H1 (cell line): ENCODE measurements around the gene PPARA. TPM values are rescaled to one million over a fixed set of nuclear protein-coding genes. Genes with fewer than 3 reads are reported as not detected.
A peak's percentile ranks its signal among the peaks of the same experiment; 100 is the strongest.

ENCODE experiments used
- CTCF ChIA-PET: fragments of 300-600 bp; sonication (Branson Sonifier 250); formaldehyde crosslinking; loops from one replicate; lab custom pipeline; 2021; ENCODE audit not compliant: partially characterized antibody; lab: Charles Lee
- POLR2A ChIA-PET: fragments of 300-600 bp; sonication (Branson Sonifier 250); formaldehyde crosslinking; loops from one replicate; lab custom pipeline; 2021; ENCODE audit warnings: inconsistent platforms; ENCODE audit not compliant: partially characterized antibody; lab: Charles Lee
- DNase-seq, 2 experiments: peaks; one replicate each; pipeline versions ENCODE4 v3.0.0 to v3.0.0-alpha.2; 2010 to 2022; ENCODE audit warnings: low spot score in 2 of 2, low read depth in 1 of 2, mixed read lengths in 1 of 2
- FAIRE-seq: peaks from 2 replicates; lab custom pipeline; 2011; peaks lifted over from hg19 to GRCh38; lab: Jason Lieb, UNC
- H2AFZ ChIP-seq: 2 replicates; pipeline ENCODE4 v1.8.1; 2012; ENCODE audit warnings: low read length, inconsistent platforms
- H2AK5ac ChIP-seq: 2 replicates; pipeline ENCODE4 v1.6.1; 2013; ENCODE audit warnings: low read depth, low read length
- H2BK120ac ChIP-seq: replicated peaks from 2 replicates; pipeline ENCODE3; 2013; ENCODE audit warnings: low read depth, low read length, inconsistent platforms
- H2BK12ac ChIP-seq: 2 replicates; pipeline ENCODE4 v1.6.1; 2013; ENCODE audit warnings: low read depth, low read length
- H2BK15ac ChIP-seq: 2 replicates; pipeline ENCODE4 v1.6.1; 2013; ENCODE audit warnings: low read length
- H2BK20ac ChIP-seq: 2 replicates; pipeline ENCODE4 v1.6.1; 2013; ENCODE audit warnings: low read length
- H2BK5ac ChIP-seq: 2 replicates; pipeline ENCODE4 v1.6.1; 2013; ENCODE audit warnings: low read depth, low read length
- H3K14ac ChIP-seq: 2 replicates; pipeline ENCODE4 v1.6.1; 2013; ENCODE audit warnings: inconsistent platforms; ENCODE audit not compliant: insufficient read length
- H3K18ac ChIP-seq: 2 replicates; pipeline ENCODE4 v1.6.1; 2013; ENCODE audit warnings: low read length; ENCODE audit errors: extremely low read depth
- H3K23ac ChIP-seq: 2 replicates; pipeline ENCODE4 v1.6.1; 2013; ENCODE audit warnings: inconsistent platforms; ENCODE audit not compliant: insufficient read length
- H3K23me2 ChIP-seq: 2 replicates; pipeline ENCODE4 v1.6.1; 2013; ENCODE audit warnings: low read depth, low read length
- H3K27ac ChIP-seq: 2 replicates; pipeline ENCODE4 v1.6.1; 2011; ENCODE audit warnings: low read depth, low read length, inconsistent platforms
- H3K27me3 ChIP-seq, 4 experiments: replicated peaks in 1 of 4; 1 replicate in 1 of 4; 2 replicates in 3 of 4; pipeline versions ENCODE4 v1.6.1 to v1.8.1; 2011 to 2013; ENCODE audit warnings: low read length in 3 of 4, mild to moderate bottlenecking in 3 of 4, inconsistent platforms in 2 of 4, mixed read lengths in 2 of 4, moderate library complexity in 1 of 4; ENCODE audit not compliant: control insufficient read depth in 3 of 4, insufficient read depth in 3 of 4; ENCODE audit errors: extremely low read depth in 1 of 4
- H3K36me3 ChIP-seq, 4 experiments: 2 replicates each; pipeline versions ENCODE4 v1.6.1 to v1.8.1; 2011 to 2013; ENCODE audit warnings: mild to moderate bottlenecking in 4 of 4, low read length in 3 of 4, moderate library complexity in 2 of 4, control low read depth in 1 of 4, inconsistent platforms in 1 of 4; ENCODE audit not compliant: insufficient read depth in 4 of 4, control insufficient read depth in 2 of 4
- H3K4ac ChIP-seq: replicated peaks from 2 replicates; pipeline ENCODE3; 2013; ENCODE audit warnings: low read length, low read depth, mixed read lengths, inconsistent platforms; ENCODE audit not compliant: insufficient read length
- H3K4me1 ChIP-seq, 4 experiments: replicated peaks in 1 of 4; 1 replicate in 1 of 4; 2 replicates in 3 of 4; pipeline versions ENCODE4 v1.6.1 to v1.8.1; 2011 to 2013; ENCODE audit warnings: low read length in 3 of 4, inconsistent platforms in 2 of 4, mixed read lengths in 1 of 4; ENCODE audit not compliant: insufficient read depth in 4 of 4, control insufficient read depth in 3 of 4
- H3K4me2 ChIP-seq, 2 experiments: 2 replicates each; pipeline versions ENCODE4 v1.6.1 to v1.8.1; 2011 to 2013; ENCODE audit warnings: low read depth in 2 of 2, low read length in 2 of 2, control low read depth in 1 of 2, inconsistent platforms in 1 of 2, mild to moderate bottlenecking in 1 of 2; ENCODE audit not compliant: insufficient read depth in 1 of 2
- H3K4me3 ChIP-seq, 4 experiments: fragments of 200-600, 300-600 bp in 1 of 4; sonication (generic), shearing (Covaris generic), sonication (Bioruptor Twin) in 1 of 4; 2 replicates each; pipeline versions ENCODE4 v1.5.1 to v1.8.1; 2011 to 2016; ENCODE audit warnings: low read length in 4 of 4, low read depth in 3 of 4, control low read depth in 2 of 4, inconsistent platforms in 2 of 4, mild to moderate bottlenecking in 2 of 4, mixed read lengths in 1 of 4, moderate library complexity in 1 of 4; ENCODE audit not compliant: insufficient read depth in 2 of 4; ENCODE audit errors: extremely low read depth in 1 of 4
- H3K56ac ChIP-seq: replicated peaks from 2 replicates; pipeline ENCODE3; 2013; ENCODE audit warnings: low read depth, mild to moderate bottlenecking, mixed read lengths, low read length, inconsistent platforms; ENCODE audit not compliant: insufficient read length
- H3K79me1 ChIP-seq: 2 replicates; pipeline ENCODE4 v1.6.1; 2013; ENCODE audit warnings: low read depth, low read length, control low read depth
- H3K79me2 ChIP-seq, 2 experiments: 2 replicates each; pipeline versions ENCODE4 v1.6.1 to v1.8.1; 2012 to 2013; ENCODE audit warnings: low read length in 2 of 2, mild to moderate bottlenecking in 2 of 2, inconsistent platforms in 1 of 2; ENCODE audit not compliant: insufficient read depth in 2 of 2, control insufficient read depth in 1 of 2
- H3K9ac ChIP-seq, 4 experiments: replicated peaks in 1 of 4; 1 replicate in 1 of 4; 2 replicates in 3 of 4; pipeline versions ENCODE4 v1.6.1 to v1.8.1; 2011 to 2013; ENCODE audit warnings: low read depth in 3 of 4, low read length in 3 of 4, control low read depth in 2 of 4, mild to moderate bottlenecking in 2 of 4, moderate library complexity in 2 of 4, inconsistent platforms in 1 of 4; ENCODE audit errors: extremely low read depth in 1 of 4
- H3K9me3 ChIP-seq, 2 experiments: 2 replicates each; pipeline versions ENCODE4 v1.6.1 to v1.8.1; 2012 to 2013; ENCODE audit warnings: mild to moderate bottlenecking in 2 of 2, moderate library complexity in 2 of 2, control low read depth in 1 of 2, inconsistent platforms in 1 of 2, low read depth in 1 of 2, low read length in 1 of 2, mixed read lengths in 1 of 2; ENCODE audit not compliant: insufficient read depth in 2 of 2
- H4K20me1 ChIP-seq, 2 experiments: replicated peaks in 1 of 2; 2 replicates each; pipeline versions ENCODE3 to v1.8.1; 2011 to 2013; ENCODE audit warnings: inconsistent platforms in 2 of 2, low read length in 2 of 2, mild to moderate bottlenecking in 1 of 2; ENCODE audit not compliant: insufficient read depth in 2 of 2, control insufficient read depth in 1 of 2
- H4K5ac ChIP-seq: 2 replicates; pipeline ENCODE4 v1.6.1; 2013; ENCODE audit warnings: low read length, low read depth, mixed read lengths, inconsistent platforms; ENCODE audit not compliant: insufficient read length
- H4K8ac ChIP-seq: 2 replicates; pipeline ENCODE4 v1.8.0; 2013; ENCODE audit warnings: mild to moderate bottlenecking, moderate library complexity, low read length, inconsistent platforms; ENCODE audit not compliant: insufficient read depth; ENCODE audit errors: extremely low read depth
- H4K91ac ChIP-seq: replicated peaks from 2 replicates; pipeline ENCODE3; 2013; ENCODE audit warnings: low read length, mixed read lengths, inconsistent platforms; ENCODE audit not compliant: insufficient read length
- WGBS, 2 experiments: shearing (Covaris generic) in 1 of 2; methylation state at CpG; one replicate each; pipeline versions ENCODE4 v1.1.6 to v1.1.7; 2013 to 2015; ENCODE audit warnings: low lambda C conversion rate in 2 of 2, mixed read lengths in 2 of 2, inconsistent platforms in 1 of 2, low coverage in 1 of 2, missing lambda C conversion rate in 1 of 2; ENCODE audit not compliant: insufficient replicate concordance in 2 of 2, insufficient coverage in 1 of 2, insufficient read length in 1 of 2; ENCODE audit errors: extremely low coverage in 1 of 2, missing lambda C conversion rate in 1 of 2; 5-methylcytosine and 5-hydroxymethylcytosine counted together
- polyA plus RNA-seq, 7 experiments: library from polyadenylated mRNA; depleted of rRNA in 3 of 7; stranded (reverse) in 5 of 7; unstranded in 2 of 7; fragments of >200 nt in 5 of 7; fragments of 200-250 nt in 2 of 7; gene quantifications; 1 replicate in 5 of 7; 2 replicates in 1 of 7; 4 replicates in 1 of 7; pipeline versions ENCODE4 v1.2.1 to v1.2.3, GENCODE V29; 2011 to 2013; ENCODE audit warnings: missing spikeins in 2 of 7, mixed read lengths in 2 of 7
- total RNA-seq: library from RNA; stranded (reverse); fragmentation: NEBNext Ultra II Directional; extraction: Animal tissue kit (Norgen Biotek cat#: 25700); gene quantifications from 2 replicates; pipeline ENCODE4 v1.2.1, GENCODE V29; 2021

The PPARA gene
- total and polyA plus RNA-seq, 2 of the 8 experiments (the other 6 are each of a cell fraction or from before 2014, with no cell fraction given), result 3.1 to 8.2 TPM

- Histone ChIP-seq H3K4me1 (no peaks in the 10 kb centered on the region; a peak in 1 of 7 replicates), H2BK20ac (no peak overlapping the region), H3K9ac (no peak overlapping the region), H3K36me3 (no peaks in the 10 kb centered on the region), H3K4ac (no peak overlapping the region), H3K79me2 (no peaks in the 10 kb centered on the region), H3K79me1 (no peaks in the 10 kb centered on the region), H3K9me3 (no peaks in the 10 kb centered on the region), H3K4me3 (no peak overlapping the region), H3K56ac (no peak overlapping the region), H2BK120ac (no peak overlapping the region), H3K23ac (no peak overlapping the region), H2AFZ (no peak overlapping the region), H4K5ac (no peak overlapping the region), H2BK15ac (no peak overlapping the region), H3K18ac (no peak overlapping the region), H2BK12ac (no peak overlapping the region), H4K20me1 (peaks cover 0 to 3% of the 10 kb centered on the region in 2 experiments), H3K27ac (no peak overlapping the region), H4K8ac (no peak overlapping the region), H2AK5ac (no peak overlapping the region), H3K4me2 (no peak overlapping the region), H3K27me3 (no peaks in the 10 kb centered on the region), H4K91ac (no peak overlapping the region), H3K23me2 (no peaks in the 10 kb centered on the region), H3K14ac (no peak overlapping the region), H2BK5ac (peak overlapping the region; percentile 30; the same call in 1 of the 2 replicates)
- ChIA-PET CTCF (interaction anchor here (0.8 kb wide), 1 partner anchor 174 kb away, joined by 3 read pairs; no protein-coding TSS in a partner anchor), POLR2A (no interaction called here)
- DNase-seq (no peak), FAIRE-seq (no peak)
- 93% methylated on average over 14 of the region's 14 CpGs; no CpG with 5 or more reads in 1 of the 2 experiments for WGBS, 2 experiments
Observed at GRCh38 chr22:46137218-46137766, 13.0 kb upstream of the PPARA start.
